HG02571 (cell line): Measurements from ENCODE around the gene MUC5AC.

Source experiments
- ATAC-seq: cut with Tn5 transposase; IDR thresholded peaks from one replicate; pipeline ENCODE4 v1.9.1; 2021; ENCODE audit warnings: mild to moderate bottlenecking, moderate library complexity; ENCODE audit not compliant: unreplicated experiment

Gene MUC5AC

DNA sequence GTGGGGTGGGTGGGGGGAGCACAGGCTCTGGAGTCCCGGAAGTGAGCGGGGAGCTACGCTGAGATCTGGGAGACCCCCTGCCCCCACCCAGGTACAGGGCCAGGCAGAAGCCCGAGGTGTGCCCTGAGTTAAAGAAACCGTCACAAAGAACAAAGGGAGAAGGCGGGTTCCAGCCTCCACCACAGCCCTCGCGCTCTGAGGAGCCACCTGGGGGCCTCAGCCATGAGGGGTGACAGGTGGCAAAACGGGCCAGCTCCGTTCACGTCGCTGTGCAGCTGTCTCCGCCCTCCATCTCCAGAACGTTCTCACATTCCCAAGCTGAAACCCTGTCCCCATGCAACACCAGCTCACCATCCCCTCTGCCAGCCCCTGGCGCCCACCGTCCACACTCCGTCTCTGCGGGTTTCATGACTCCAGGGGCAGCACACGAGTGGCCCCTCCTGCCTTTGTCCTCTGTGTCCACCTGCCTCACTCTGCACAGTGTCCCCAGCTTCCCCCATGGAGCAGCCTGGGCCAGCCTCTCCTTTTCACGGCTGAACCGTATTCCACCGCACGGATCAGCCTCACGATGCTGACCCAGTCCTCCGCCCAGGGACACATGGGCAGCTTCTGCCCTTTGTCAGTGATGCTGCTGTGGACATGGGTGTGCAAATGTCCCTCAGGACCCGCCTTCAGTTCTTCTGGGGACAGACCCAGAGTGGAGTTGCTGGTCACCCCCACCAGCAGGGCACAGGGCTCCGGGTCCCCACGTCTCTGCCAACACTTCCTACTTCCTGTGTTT is 63.4 kb downstream of the MUC5AC start:
- no peak for ATAC-seq

DNA sequence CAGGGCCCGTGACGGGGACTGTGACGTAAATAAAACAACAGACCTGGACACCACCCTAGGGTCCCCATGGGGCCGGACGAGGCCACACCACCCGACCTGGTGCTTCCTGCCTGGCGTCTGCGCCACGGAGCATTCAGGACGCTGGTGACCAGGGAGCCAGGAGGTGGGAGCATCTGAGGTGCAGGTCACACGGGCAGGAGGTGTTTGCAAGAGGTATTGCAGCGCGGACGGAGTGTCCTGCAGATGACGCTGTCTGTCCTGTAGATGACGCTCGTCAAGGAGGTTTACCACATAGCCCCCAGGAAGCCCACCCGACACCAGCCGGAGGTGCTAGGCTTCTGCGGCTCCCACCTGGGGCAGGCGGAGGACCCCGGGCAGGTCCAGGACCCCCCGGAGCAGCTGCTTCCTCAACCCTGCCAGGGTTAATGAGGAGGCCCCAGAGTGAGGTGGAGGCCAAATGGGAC is 64.1 kb downstream of the MUC5AC start:
- no peak for ATAC-seq

DNA sequence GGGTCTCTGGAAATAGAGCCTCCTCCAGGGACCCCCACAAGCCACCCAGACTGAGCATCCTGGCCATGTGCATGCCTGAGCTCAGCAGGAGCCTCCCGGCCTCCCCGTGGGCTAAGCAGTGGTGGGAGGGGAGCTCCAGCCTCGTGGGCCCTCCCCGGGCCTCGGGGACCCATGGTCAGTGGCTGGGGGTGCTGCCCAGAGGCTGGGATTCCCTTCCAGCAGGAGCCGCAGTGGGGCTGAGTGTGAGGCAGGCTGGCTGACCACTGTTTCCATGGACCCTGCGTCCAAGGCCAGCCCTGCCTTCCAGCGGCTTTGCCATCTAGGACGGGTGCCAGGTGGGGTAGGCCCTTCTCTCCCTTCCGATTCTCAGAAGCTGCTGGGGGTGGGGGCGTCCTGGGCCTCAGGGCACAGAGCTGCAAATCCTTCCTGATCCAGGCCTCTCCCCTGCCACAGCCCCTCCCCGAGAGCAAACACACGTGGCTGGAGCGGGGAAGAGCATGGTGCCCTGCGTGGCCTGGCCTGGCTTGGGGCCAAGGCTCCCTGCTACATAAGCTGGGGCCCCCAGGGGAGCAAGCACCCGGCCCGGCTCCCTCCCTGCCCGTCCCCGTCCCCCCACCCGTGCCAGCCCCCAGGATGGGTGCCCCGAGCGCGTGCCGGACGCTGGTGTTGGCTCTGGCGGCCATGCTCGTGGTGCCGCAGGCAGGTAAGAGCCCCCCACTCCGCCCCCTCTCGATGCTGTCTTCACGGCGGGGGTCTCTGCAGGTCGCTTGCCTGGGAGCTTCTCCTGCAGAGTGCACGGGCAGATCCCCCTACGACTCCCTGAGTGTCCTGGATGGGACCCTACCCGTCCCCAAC is 65.0 kb downstream of the MUC5AC start, which contains the start of gene MUC5B:
Gene MUC5B, plus strand, starts transcription at position 576 of the 855 bp plus-strand sequence. Its CDS starts 58 bp downstream, at position 634.
- ATAC-seq: no peak

DNA sequence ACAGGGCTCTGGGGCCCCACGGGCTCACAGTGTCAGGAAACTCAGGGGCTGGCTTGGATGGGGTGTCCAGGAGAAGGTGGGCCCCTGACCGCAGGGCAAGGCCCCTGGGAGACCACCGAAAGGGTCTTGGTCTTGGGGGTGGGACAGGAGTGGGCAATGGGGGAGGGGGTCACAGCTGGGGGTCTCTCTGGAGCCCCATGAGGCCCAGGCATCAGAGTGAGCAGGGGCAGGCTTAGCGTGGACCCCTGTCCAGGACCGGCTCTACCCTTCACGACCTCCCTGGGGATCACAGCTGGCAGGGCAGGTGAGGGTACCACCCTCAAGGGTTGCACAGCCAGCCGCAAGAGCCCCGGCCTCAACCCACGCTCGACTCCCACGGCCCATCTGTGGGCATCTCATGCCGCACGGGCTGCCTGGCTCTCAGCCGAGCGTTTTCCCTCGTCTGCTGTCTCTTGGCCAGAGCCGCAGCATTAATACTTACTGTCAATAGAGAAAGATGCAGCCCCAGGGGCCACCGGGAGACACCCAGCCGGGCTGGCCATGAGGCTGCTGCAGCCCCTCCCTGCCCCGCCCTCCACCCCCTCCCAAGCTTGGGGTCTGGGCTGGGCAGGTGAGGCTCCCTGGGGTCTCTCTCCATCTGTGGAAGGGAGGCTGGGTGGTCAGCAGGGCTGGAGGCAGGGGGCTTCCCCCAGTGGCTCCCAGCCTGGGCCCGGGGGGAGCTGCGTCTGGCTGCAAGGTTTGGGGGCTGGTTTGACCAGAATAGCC is 65.8 kb downstream of the MUC5AC start:
- no peak for ATAC-seq

- ATAC-seq: no peak
These were observed 66.3 kb downstream of the MUC5AC start for GRCh38 chr11:1224111-1224490.

- no peak for ATAC-seq
These were observed 67.0 kb downstream of the MUC5AC start for GRCh38 chr11:1224491-1225385.

- no peak for ATAC-seq
These were observed 67.9 kb downstream of the MUC5AC start for GRCh38 chr11:1225386-1226225.

- no peak for ATAC-seq
These were observed 68.7 kb downstream of the MUC5AC start for GRCh38 chr11:1226226-1226985.

DNA sequence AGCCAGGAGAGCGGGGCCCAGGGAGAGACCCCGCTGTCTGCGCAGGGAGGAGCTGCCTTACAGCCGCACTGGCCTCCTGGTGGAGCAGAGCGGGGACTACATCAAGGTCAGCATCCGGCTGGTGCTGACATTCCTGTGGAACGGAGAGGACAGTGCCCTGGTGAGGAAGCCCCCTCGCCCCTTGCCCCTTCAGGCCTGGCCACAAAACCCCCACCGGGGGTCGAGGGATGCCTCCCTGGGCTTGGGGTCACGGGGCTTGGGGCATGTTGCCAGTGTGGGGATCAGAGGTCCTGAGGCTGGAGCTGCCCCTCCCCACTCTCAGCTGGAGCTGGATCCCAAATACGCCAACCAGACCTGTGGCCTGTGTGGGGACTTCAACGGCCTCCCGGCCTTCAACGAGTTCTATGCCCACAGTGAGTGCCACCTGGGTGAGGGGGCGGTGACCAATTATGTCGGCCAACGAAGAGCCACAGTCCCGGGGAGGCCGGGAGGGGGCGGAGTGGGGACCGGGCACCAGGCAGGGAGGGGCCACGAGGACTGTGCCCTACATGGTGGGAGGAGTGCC is 69.3 kb downstream of the MUC5AC start:
- no peak for ATAC-seq

- ATAC-seq: no peak
These were observed 69.9 kb downstream of the MUC5AC start for GRCh38 chr11:1227551-1228100.

DNA sequence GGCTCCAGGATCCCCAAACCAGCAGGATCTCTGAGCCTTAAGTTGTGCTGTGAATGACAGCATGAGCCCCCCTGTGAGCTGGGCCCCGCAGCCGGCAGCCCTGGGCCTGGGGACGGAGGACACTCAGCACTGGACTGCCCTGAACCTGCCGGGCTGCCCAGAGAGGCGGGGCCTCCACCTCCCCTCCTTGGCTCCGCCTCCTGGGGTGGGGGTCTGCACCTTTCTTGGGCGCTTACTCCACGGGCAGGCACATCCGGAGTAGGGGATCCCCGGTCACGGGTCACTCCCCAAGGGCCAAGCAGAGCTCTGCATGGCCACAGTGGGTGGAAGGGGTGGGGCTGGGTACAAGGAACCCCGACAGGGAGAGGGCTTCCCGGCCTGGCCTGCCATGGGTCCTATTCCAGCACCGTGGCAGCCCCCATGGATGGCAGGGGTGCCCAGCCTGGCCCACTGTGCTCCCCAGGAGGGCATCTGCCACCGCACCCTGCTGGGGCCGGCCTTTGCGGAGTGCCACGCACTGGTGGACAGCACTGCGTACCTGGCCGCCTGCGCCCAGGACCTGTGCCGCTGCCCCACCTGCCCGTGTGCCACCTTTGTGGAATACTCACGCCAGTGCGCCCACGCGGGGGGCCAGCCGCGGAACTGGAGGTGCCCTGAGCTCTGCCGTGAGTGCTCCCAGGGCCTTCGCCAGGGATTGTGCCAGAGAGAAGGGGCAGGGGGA is 70.5 kb downstream of the MUC5AC start:
- ATAC-seq: no peak

- ATAC-seq: no peak
These were observed 71.2 kb downstream of the MUC5AC start for GRCh38 chr11:1228921-1229451.

DNA sequence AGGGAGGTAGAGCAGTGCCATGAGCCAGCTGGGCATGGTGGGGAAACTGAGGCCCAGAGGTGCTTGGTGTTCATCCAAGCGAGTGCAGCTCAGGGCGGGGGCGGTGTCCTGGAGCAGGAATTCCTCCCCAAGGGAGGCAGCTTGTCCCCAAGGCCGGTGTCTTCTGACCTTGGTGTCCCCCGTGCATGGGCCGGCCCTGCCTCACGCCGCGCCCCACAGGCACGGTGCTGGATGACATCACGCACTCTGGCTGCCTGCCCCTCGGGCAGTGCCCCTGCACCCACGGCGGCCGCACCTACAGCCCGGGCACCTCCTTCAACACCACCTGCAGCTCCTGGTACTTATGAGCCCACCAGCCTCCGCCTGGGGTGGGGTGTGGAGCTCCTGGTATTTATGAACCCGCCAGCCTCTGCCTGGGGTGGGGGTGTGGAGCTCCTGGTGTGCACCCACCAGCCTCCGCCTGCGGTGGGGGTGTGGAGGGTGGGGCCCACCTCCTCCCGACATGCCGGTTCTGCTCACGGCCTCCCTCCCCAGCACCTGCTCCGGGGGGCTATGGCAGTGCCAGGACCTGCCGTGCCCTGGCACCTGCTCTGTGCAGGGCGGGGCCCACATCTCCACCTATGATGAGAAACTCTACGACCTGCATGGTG is 71.8 kb downstream of the MUC5AC start:
- no peak for ATAC-seq

GRCh38 chr11:1230121-1230455 is 72.3 kb downstream of the MUC5AC start:
- ATAC-seq: no peak

DNA sequence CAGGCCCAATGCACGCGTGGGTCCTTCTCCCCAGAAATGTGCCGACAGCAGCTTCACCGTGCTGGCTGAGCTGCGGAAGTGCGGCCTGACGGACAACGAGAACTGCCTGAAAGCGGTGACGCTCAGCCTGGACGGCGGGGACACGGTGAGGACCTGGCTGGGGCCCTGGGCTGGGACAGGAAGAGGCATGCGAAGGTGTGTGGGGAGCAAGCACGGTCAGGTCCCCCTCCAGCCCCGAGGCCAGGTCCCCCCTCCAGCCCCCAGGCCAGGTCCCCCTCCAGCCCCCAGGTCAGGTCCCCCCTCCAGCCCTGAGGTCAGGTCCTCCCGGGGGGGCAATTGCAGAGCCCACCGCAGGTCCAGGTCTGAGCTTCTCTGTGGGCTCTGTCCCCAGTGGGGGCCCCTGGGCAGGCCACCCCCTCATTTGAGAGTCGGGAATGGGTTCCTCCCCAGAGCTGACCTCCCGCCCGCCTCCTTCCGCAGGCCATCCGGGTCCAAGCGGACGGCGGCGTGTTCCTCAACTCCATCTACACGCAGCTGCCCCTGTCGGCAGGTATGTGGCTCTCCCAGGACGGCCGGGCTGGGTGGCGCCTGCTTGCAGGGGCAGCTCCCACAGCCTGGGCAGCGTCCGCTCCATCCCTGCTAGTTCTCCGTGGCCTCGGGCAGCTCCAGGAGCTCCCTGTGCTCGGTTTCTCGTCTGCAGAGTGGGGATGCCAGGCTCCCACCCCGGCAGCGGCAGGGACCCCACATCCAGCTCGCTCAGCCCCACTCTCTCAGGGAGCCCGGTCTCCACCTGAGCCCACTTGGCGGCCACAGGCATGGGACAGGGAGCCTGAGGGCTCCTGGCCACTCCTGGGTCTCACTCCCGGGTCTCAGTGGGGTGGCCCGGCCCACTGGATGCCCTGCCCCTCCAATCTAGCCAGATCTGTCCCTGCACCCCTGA is 73.0 kb downstream of the MUC5AC start:
- ATAC-seq: no peak
